ENCODE results near the gene COL5A1. TPM values are rescaled to one million over a fixed set of nuclear protein-coding genes. Genes with fewer than 3 reads are reported as not detected.
A peak's percentile ranks its signal among the peaks of the same experiment; 100 is the strongest.

The COL5A1 gene
- total RNA-seq, 4 donors from 2014 or later = 51.9 to 78.3 (median 62.4) TPM

DNA sequence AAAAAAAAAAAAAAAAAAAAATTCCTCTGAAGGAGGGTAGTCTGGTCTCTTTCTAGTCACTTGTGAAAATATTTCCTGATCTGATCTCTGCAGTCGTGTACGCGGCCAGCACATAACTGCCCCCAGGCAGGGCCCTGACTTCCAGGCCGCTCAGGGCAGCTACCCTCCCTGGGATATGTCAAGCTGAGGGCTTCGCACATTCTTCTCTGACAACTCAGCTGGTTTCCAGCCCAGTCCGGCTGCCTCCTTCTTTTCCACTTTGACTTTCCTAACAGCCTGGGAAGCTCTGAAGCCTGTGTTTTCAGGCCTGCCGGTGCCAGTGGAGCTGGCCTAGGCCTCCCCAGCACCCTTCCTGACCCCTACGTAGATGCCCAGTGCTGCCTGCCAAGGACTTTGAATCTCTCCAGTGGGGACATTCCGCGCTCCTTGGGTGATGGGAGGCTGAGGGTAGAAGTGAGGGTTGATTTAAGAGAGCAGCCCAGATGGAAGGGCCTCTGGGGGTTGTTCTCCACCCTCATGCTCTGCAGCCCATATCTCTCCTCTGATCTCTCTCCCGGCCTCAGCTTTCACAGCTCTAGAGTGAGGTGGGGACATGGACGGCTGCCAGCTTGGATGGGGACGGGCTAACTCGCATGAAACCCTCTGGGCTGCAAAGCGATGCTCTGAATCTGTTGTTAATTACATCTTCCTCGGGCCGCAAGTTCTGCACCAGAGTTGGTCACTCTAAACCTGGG is 20.7 kb downstream of the COL5A1 start:
- Histone ChIP-seq H3K4me3 (no peak overlapping the region), H3K27ac (peak overlapping the region; percentile 5 to 84 (median 48)), H3K4me1 (peaks cover 0 to 70% (median 21%) of the 10 kb centered on the region in 4 donors), H3K36me3 (no peaks in the 10 kb centered on the region), H3K9me3 (peaks cover 0 to 5% (median 0%) of the 10 kb centered on the region in 4 donors), H3K27me3 (no peaks in the 10 kb centered on the region)
- DNase-seq (ENCODE audit: low spot score in 2 of 2) = peak in 1 of 2 donors; percentile 60
- 23 to 29% methylated on average over 17 of the region's 17 CpGs for WGBS, 2 donors
- TF ChIP-seq EP300 (IDR thresholded peaks at IDR 0.05) (peak in 1 of 2 donors; percentile 54), POLR2A (IDR thresholded peaks at IDR 0.05) (no peak)
- TF ChIP-seq, protein P1, sequence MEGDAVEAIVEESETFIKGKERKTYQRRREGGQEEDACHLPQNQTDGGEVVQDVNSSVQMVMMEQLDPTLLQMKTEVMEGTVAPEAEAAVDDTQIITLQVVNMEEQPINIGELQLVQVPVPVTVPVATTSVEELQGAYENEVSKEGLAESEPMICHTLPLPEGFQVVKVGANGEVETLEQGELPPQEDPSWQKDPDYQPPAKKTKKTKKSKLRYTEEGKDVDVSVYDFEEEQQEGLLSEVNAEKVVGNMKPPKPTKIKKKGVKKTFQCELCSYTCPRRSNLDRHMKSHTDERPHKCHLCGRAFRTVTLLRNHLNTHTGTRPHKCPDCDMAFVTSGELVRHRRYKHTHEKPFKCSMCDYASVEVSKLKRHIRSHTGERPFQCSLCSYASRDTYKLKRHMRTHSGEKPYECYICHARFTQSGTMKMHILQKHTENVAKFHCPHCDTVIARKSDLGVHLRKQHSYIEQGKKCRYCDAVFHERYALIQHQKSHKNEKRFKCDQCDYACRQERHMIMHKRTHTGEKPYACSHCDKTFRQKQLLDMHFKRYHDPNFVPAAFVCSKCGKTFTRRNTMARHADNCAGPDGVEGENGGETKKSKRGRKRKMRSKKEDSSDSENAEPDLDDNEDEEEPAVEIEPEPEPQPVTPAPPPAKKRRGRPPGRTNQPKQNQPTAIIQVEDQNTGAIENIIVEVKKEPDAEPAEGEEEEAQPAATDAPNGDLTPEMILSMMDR (IDR thresholded peaks at IDR 0.05) = no peak

- 71 to 73% methylated on average over 10 of the region's 10 CpGs for WGBS, 2 donors
- Histone ChIP-seq H3K27me3 (no peaks in the 10 kb centered on the region), H3K4me3 (no peak overlapping the region), H3K27ac (peak overlapping the region in 3 of 4 donors; percentile 5 to 84 (median 83)), H3K9me3 (peaks cover 0 to 5% (median 0%) of the 10 kb centered on the region in 4 donors), H3K4me1 (peaks cover 0 to 68% (median 21%) of the 10 kb centered on the region in 4 donors), H3K36me3 (no peaks in the 10 kb centered on the region)
- DNase-seq (ENCODE audit: low spot score in 2 of 2) = no peak
- TF ChIP-seq, protein P1 (IDR thresholded peaks at IDR 0.05) = no peak
Measured at GRCh38 chr9:134663084-134663483, 21.5 kb downstream of the COL5A1 start.

DNA sequence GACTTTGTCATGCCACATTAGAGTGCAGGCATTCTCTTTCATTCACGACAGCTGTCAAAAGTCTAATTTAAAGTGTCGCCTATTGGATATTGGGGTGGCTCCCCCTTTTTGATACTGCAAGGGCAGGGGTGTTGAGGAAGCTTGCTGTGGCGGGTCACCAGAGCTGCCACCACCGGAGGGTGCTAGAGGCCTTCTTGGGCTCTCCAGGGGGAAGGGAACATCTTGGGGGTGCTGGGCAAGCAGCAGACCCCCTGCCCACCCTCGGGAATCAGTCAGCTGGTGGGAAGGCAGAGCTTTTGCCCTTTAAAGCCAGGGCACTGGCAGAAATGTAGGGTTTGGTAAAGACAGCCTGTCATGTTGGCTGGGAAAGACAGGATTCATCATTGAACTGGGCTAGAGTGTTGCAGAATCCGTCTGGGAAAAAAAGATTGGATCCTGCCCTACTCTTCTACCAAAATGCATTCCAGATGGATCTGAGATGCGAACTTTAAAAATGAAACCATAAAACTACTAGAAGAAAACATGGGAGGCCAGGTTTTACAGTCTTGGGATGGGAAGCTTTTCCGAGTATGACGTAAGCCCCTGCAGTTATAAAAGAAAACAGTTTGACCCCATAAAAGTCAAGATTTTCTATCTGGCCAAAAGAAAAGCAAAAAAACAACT is 22.3 kb downstream of the COL5A1 start:
- no peaks in the 10 kb centered on the region for H3K27me3 ChIP-seq
- no peak for DNase-seq (ENCODE audit: low spot score in 2 of 2)
- H3K27ac ChIP-seq = peak overlapping the region in 1 of 4 donors; percentile 83
- no peak for TF ChIP-seq POLR2A (IDR thresholded peaks at IDR 0.05)
- TF ChIP-seq, protein P1 (IDR thresholded peaks at IDR 0.05) = no peak
- TF ChIP-seq EP300 (IDR thresholded peaks at IDR 0.05) = peak in 1 of 2 donors; percentile 23
- no peak overlapping the region for H3K4me3 ChIP-seq
- peaks cover 0 to 5% (median 0%) of the 10 kb centered on the region in 4 donors for H3K9me3 ChIP-seq
- 86% methylated on average over 9 of the region's 9 CpGs for WGBS, 2 donors
- H3K36me3 ChIP-seq = no peaks in the 10 kb centered on the region
- peaks cover 0 to 60% (median 19%) of the 10 kb centered on the region in 4 donors for H3K4me1 ChIP-seq

DNA sequence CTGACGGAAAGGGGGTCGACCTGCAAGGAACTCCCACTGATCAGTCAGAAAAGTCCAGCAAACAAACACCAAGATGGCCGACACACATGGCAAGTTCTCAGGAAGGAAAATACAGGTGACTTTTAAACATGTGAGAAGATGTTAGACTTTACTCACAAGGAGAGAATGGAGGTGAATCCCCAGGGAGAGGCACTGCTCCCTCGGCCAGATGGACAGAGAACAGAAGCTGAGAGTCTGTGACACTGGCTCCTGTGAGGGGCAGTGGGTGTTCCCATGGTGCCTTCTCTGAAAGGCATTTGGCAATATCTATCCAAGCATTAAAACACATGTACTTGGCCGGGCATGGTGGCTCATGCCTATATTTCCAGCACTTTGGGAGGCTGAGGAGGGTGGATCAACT is 22.8 kb downstream of the COL5A1 start:
- H3K27me3 ChIP-seq = no peaks in the 10 kb centered on the region
- peaks cover 0 to 58% (median 22%) of the 10 kb centered on the region in 4 donors for H3K4me1 ChIP-seq
- no peak overlapping the region for H3K4me3 ChIP-seq
- H3K9me3 ChIP-seq = peaks cover 0 to 5% (median 0%) of the 10 kb centered on the region in 4 donors
- peak overlapping the region in 1 of 4 donors; percentile 83 for H3K27ac ChIP-seq
- 86 to 99% methylated on average over 5 of the region's 5 CpGs for WGBS, 2 donors
- TF ChIP-seq, protein P1 (IDR thresholded peaks at IDR 0.05) = no peak
- TF ChIP-seq EP300 (IDR thresholded peaks at IDR 0.05) (no peak), POLR2A (IDR thresholded peaks at IDR 0.05) (no peak)
- H3K36me3 ChIP-seq = no peaks in the 10 kb centered on the region
- no peak for DNase-seq (ENCODE audit: low spot score in 2 of 2)

DNA sequence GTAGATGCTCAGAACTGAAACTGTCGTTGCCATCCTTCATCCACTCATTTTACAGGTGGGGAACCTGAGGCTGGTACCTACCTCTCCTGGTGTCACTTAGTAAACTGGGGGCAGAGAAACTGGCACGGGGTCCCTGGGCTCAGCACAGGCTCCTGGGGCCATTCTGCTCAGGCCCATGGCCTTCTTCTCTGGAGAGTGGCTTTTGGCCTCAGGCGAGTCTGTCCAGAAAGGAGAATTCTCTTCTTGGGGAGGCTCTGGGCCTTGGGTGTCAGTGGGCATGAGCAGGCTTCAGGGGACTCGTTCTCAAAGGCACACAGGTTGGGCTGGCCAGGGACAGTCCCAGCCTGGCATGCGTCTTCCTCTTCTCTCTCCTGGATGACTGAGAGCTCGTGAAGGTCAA is 24.6 kb downstream of the COL5A1 start:
- Histone ChIP-seq H3K27ac (no peak overlapping the region), H3K4me1 (peaks cover 0 to 58% (median 37%) of the 10 kb centered on the region in 4 donors), H3K36me3 (no peaks in the 10 kb centered on the region), H3K27me3 (no peaks in the 10 kb centered on the region), H3K9me3 (no peaks in the 10 kb centered on the region), H3K4me3 (no peak overlapping the region)
- no peak for TF ChIP-seq POLR2A (IDR thresholded peaks at IDR 0.05)
- WGBS, 2 donors = 75 to 77% methylated on average over 1 to 6 of the region's 6 CpGs
- DNase-seq (ENCODE audit: low spot score in 2 of 2) = no peak

Measured in tibial nerve (tissue), 4 donors.